GM12878 (cell line): ENCODE results near the gene PCDHGB2.
"Not testable (repeated sequence)": the region's sequence is repeated elsewhere in the genome, so short reads cannot be mapped to it uniquely, and the experiment has no call there.

ENCODE experiments used
- BHLHE40 ChIP-seq, 2 experiments: fragments of 450-650 bp in 1 of 2; IDR thresholded peaks; 2 replicates each; pipeline ENCODE4 v1.6.1; 2011 to 2017; ENCODE audit warnings: low read depth in 2 of 2, borderline replicate concordance in 1 of 2, improper control_type of control experiment in 1 of 2, low read length in 1 of 2, mild to moderate bottlenecking in 1 of 2
- SRF ChIP-seq, 2 experiments: IDR thresholded peaks; 2 replicates each; pipeline ENCODE4 v1.6.1; 2011; ENCODE audit warnings: low read depth in 2 of 2, low read length in 2 of 2, mild to moderate bottlenecking in 1 of 2, moderate library complexity in 1 of 2
- TAF1 ChIP-seq: IDR thresholded peaks from 2 replicates; pipeline ENCODE4 v1.6.1; 2011; ENCODE audit warnings: mild to moderate bottlenecking, low read depth, low read length, borderline replicate concordance
- TF ChIP-seq, protein P1 (sequence below): IDR thresholded peaks from 2 replicates; pipeline ENCODE4 v1.6.1; 2012; ENCODE audit warnings: low read depth, low read length, improper control_type of control experiment
- TF ChIP-seq, protein P2 (sequence below), 3 experiments: IDR thresholded peaks in 2 of 3; conservative IDR thresholded peaks in 1 of 3; 2 replicates each; pipeline ENCODE4 v1.5.1; 2011; ENCODE audit warnings: low read depth in 3 of 3, low read length in 3 of 3, mild to moderate bottlenecking in 3 of 3, control low read depth in 2 of 3, moderate library complexity in 2 of 3, inconsistent platforms in 1 of 3, mixed read lengths in 1 of 3; ENCODE audit not compliant: control insufficient read depth in 2 of 3, insufficient read depth in 1 of 3; ENCODE audit errors: extremely low read depth in 1 of 3

DNA sequence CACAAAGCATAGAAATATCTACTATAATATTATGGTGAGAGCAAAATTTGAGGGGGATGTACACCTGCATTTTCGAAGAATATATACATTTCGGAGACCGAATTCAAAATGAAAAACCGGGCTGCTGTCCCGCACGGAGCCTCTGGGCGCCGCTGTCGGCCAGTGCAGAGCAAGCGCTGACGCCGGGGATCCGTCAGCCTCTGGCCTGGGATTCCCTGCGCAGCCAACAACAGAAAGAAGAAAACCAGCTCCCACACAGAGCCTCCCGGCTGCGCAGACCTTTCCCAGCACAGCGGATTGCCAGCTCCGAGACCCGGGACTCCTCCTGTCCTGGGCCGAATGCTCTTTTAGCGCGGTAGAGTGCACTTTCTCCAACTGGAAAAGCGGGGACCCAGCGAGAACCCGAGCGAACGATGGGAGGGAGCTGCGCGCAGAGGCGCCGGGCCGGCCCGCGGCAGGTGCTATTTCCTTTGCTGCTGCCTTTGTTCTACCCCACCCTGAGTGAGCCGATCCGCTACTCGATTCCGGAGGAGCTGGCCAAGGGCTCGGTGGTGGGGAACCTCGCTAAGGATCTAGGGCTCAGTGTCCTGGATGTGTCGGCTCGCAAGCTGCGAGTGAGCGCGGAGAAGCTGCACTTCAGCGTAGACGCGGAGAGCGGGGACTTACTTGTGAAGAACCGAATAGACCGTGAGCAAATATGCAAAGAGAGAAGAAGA lies 48.2 kb downstream of the PCDHGB2 start, which contains the start of gene PCDHGB6:
- TF ChIP-seq BHLHE40 (IDR thresholded peaks at IDR 0.05; ENCODE audit: borderline replicate concordance in 1 of 2, low read depth in 2 of 2, low read length in 1 of 2); TAF1; SRF (IDR thresholded peaks at IDR 0.05; ENCODE audit: low read depth in 2 of 2, low read length in 2 of 2): not testable (repeated sequence)
- TF ChIP-seq, protein P1, sequence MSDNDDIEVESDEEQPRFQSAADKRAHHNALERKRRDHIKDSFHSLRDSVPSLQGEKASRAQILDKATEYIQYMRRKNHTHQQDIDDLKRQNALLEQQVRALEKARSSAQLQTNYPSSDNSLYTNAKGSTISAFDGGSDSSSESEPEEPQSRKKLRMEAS: not testable (repeated sequence)
- TF ChIP-seq, protein P2, sequence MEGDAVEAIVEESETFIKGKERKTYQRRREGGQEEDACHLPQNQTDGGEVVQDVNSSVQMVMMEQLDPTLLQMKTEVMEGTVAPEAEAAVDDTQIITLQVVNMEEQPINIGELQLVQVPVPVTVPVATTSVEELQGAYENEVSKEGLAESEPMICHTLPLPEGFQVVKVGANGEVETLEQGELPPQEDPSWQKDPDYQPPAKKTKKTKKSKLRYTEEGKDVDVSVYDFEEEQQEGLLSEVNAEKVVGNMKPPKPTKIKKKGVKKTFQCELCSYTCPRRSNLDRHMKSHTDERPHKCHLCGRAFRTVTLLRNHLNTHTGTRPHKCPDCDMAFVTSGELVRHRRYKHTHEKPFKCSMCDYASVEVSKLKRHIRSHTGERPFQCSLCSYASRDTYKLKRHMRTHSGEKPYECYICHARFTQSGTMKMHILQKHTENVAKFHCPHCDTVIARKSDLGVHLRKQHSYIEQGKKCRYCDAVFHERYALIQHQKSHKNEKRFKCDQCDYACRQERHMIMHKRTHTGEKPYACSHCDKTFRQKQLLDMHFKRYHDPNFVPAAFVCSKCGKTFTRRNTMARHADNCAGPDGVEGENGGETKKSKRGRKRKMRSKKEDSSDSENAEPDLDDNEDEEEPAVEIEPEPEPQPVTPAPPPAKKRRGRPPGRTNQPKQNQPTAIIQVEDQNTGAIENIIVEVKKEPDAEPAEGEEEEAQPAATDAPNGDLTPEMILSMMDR (IDR thresholded peaks at IDR 0.05 in 2 of 3, conservative IDR thresholded peaks at IDR 0.05 in 1 of 3; ENCODE audit: control insufficient read depth in 2 of 3, extremely low read depth in 1 of 3, insufficient read depth in 1 of 3, low read depth in 3 of 3, low read length in 3 of 3): peak; percentile 56 to 57 (median 56); a peak in 5 of 6 replicates
